ENCODE measurements around the gene WDR73.

GRCh38 chr15:84638103-84638502, 16.0 kb downstream of the WDR73 start:
- no peak for TF ChIP-seq CTCF (IDR thresholded peaks at IDR 0.05; ENCODE audit: extremely low read depth in 1 of 2, insufficient read depth in 1 of 2, low read depth in 1 of 2, low read length in 2 of 2)
- no peak for TF ChIP-seq POLR2A (IDR thresholded peaks at IDR 0.05; ENCODE audit: low read depth, low read length)
- no peak for TF ChIP-seq FOS (IDR thresholded peaks at IDR 0.05; ENCODE audit: borderline replicate concordance, insufficient read depth, low read length)
- TF ChIP-seq EZH2 (IDR thresholded peaks at IDR 0.05; ENCODE audit: borderline replicate concordance, low read depth, low read length, severe bottlenecking) = no peak
- TF ChIP-seq GATA2 (IDR thresholded peaks at IDR 0.05; ENCODE audit: insufficient read depth, insufficient read length, low read depth, low read length) = no peak
- no peak for TF ChIP-seq JUN (IDR thresholded peaks at IDR 0.05; ENCODE audit: borderline replicate concordance, insufficient read depth, insufficient read length, low read depth)
- no peak for TF ChIP-seq POLR2AphosphoS5 (IDR thresholded peaks at IDR 0.05; ENCODE audit: insufficient read depth, low read depth, low read length)
- no peak for TF ChIP-seq MAX (IDR thresholded peaks at IDR 0.05; ENCODE audit: insufficient read depth, insufficient read length)
